Left lung (tissue), 10 donors: Measurements from ENCODE around the gene DMXL2. TPM values are rescaled to one million over a fixed set of nuclear protein-coding genes. Genes with fewer than 3 reads are reported as not detected.

Experiments used
- ATAC-seq: fragments of 200-7000 bp; cut with Tn5 transposase; one replicate; pipeline ENCODE4 v1.9.1; 2020; ENCODE audit warnings: moderate library complexity
- DNase-seq, 4 donors: peaks; one replicate each; pipeline ENCODE4 v3.0.0-alpha.2; 2013 to 2020
- H3K27ac ChIP-seq, 2 donors: fragments of 200-600 bp; sonication (generic) in 1 of 2; one replicate each; pipeline versions ENCODE4 v1.5.0 to v1.8.0; 2020 to 2021
- H3K27me3 ChIP-seq, 2 donors: fragments of 200-600 bp; sonication (generic) in 1 of 2; one replicate each; pipeline versions ENCODE4 v1.5.0 to v1.8.0; 2020 to 2021
- H3K36me3 ChIP-seq, 2 donors: fragments of 200-600 bp; sonication (generic) in 1 of 2; one replicate each; pipeline versions ENCODE4 v1.5.0 to v1.8.0; 2020 to 2021
- H3K4me1 ChIP-seq, 2 donors: fragments of 200-600 bp; one replicate each; pipeline ENCODE4 v1.8.0; 2021
- H3K4me3 ChIP-seq, 2 donors: fragments of 200-600 bp; sonication (generic) in 1 of 2; one replicate each; pipeline versions ENCODE4 v1.5.0 to v1.8.0; 2020 to 2021; ENCODE audit warnings: mild to moderate bottlenecking in 1 of 2
- H3K9me3 ChIP-seq, 2 donors: fragments of 200-600 bp; sonication (generic) in 1 of 2; one replicate each; pipeline versions ENCODE4 v1.5.0 to v1.8.0; 2020 to 2021
- intact Hi-C, 2 donors: fragments of 100-400 bp; cut with DNase I; formaldehyde crosslinking; loops; one replicate each; pipeline versions ENCODE4 v1.11.2 to v1.14.2; 2022
- polyA plus RNA-seq, 6 donors: library from polyadenylated mRNA; unstranded; fragments of 120-200 nt; gene quantifications; one replicate each; pipeline ENCODE4 v1.2.1, GENCODE V29; 2013; ENCODE audit not compliant: insufficient read length in 6 of 6
- total RNA-seq, 2 donors: library from RNA; stranded (reverse); fragmentation: NEBNext Ultra II Directional; extraction: Animal tissue kit (Norgen Biotek cat#: 25700); gene quantifications; one replicate each; pipeline ENCODE4 v1.2.1, GENCODE V29; 2021
- TF ChIP-seq, protein P1 (sequence below), 2 donors: fragments of 200-600 bp; sonication (generic) in 1 of 2; IDR thresholded peaks; one replicate each; pipeline versions ENCODE4 v1.5.0 to v1.8.0; 2021; ENCODE audit warnings: antibody characterized with exemption in 2 of 2
- donor health status: DM: no; HTN: yes; CAD: no.
- donor health status: DM: no; HTN: no; CAD: no.

DMXL2 gene
- total and polyA plus RNA-seq, 8 donors: 38.7 to 96.5 (median 79.2) TPM

DNA sequence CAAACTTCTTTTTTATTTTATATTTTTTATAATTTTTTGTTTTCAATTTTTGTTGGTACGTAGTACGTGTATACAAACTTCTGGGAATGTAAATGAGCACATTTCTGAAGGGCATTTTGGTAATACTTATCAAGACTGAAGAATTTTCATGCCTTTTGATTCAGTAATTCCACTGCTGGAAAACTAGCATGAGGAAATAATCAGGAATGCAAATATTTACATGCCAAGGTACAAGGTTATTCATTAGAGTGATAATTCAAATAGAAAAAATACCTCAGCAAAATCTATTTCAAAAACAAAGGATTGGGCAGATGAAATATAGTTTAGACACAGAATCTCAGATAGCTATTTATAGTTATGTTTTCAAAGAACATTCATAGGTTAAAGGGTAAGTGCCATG, 128.7 kb downstream of the DMXL2 start:
- H3K36me3 ChIP-seq: peaks cover 0 to 55% of the 10 kb centered on the region in 2 donors

DNA sequence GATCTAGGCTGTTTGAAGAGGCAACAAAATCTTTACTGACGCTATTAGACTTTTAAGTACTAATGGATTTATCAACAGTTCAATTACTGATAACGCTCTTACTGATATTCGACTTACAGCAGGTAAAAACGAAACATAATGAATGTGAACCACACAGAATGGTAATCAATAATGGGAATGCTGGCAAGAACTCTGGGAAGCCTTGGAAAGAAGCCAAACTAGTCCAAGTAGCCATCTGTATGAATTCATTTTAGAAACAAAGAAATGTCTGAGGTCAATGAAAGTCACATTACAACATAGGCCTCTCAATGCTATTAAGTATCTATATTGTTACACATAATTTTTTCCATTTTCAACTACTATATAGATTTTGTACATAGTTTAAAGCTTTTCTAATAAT, 130.0 kb downstream of the DMXL2 start:
- DNase-seq: no peak
- TF ChIP-seq, protein P1, sequence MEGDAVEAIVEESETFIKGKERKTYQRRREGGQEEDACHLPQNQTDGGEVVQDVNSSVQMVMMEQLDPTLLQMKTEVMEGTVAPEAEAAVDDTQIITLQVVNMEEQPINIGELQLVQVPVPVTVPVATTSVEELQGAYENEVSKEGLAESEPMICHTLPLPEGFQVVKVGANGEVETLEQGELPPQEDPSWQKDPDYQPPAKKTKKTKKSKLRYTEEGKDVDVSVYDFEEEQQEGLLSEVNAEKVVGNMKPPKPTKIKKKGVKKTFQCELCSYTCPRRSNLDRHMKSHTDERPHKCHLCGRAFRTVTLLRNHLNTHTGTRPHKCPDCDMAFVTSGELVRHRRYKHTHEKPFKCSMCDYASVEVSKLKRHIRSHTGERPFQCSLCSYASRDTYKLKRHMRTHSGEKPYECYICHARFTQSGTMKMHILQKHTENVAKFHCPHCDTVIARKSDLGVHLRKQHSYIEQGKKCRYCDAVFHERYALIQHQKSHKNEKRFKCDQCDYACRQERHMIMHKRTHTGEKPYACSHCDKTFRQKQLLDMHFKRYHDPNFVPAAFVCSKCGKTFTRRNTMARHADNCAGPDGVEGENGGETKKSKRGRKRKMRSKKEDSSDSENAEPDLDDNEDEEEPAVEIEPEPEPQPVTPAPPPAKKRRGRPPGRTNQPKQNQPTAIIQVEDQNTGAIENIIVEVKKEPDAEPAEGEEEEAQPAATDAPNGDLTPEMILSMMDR (IDR thresholded peaks at IDR 0.05): no peak
- Histone ChIP-seq H3K27ac (no peak overlapping the region), H3K9me3 (no peaks in the 10 kb centered on the region), H3K4me1 (peaks cover 0 to 4% of the 10 kb centered on the region in 2 donors), H3K4me3 (no peak overlapping the region), H3K36me3 (peaks cover 0 to 55% of the 10 kb centered on the region in 2 donors), H3K27me3 (no peaks in the 10 kb centered on the region)
- no peak for ATAC-seq
- intact Hi-C loops: no loop called here

More for the DNA sequence above, 128.7 kb downstream of the DMXL2 start:
- Histone ChIP-seq H3K9me3 (no peaks in the 10 kb centered on the region), H3K27ac (no peak overlapping the region), H3K4me1 (peaks cover 0 to 4% of the 10 kb centered on the region in 2 donors), H3K4me3 (no peak overlapping the region), H3K27me3 (no peaks in the 10 kb centered on the region)
- intact Hi-C loops: no loop called here
- peak; percentile 42 for ATAC-seq
- TF ChIP-seq, protein P1 (IDR thresholded peaks at IDR 0.05): no peak
- no peak for DNase-seq

DNA sequence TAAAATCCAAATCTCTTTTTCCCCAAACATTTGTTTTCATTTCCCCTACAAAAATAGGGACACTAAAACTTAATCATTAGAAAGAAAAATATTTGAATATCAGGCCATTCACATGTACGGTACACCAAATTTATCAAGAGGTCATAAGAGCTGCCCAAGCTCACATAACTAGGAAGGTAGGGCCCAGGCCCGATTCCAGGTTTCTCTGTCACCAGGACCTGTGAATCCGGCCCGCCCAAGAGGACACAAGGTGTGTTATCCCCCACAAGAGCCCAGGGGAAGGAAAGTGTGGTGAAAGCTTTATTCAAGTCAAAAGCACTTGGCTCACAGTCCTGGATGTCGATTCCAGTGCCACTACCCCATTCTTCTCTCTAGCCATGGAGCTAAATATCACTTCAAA, 130.6 kb downstream of the DMXL2 start:
- Histone ChIP-seq H3K36me3 (peaks cover 0 to 59% of the 10 kb centered on the region in 2 donors), H3K27ac (no peak overlapping the region), H3K27me3 (no peaks in the 10 kb centered on the region), H3K4me1 (peaks cover 0 to 4% of the 10 kb centered on the region in 2 donors), H3K4me3 (no peak overlapping the region), H3K9me3 (no peaks in the 10 kb centered on the region)
- intact Hi-C loops: no loop called here
- ATAC-seq: no peak
- DNase-seq: no peak
- TF ChIP-seq, protein P1 (IDR thresholded peaks at IDR 0.05): no peak

DNA sequence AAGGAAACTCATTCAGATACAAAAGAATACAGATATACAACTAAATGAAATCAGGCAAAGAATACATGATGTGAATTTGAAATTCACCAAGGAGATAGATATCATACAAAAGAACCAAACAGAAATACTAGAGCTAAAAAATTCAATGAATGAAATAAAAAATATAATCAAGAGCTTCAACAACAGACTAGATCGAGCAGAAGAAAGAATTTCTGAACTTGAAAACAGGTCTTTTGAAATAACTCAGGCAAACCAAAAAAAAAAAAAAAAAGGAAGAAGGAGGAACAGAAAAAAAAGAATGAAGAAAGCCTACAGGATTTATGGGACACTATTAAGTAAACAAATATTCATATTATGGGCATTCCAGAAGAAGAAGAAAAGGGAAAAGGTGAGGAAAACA, 137.8 kb downstream of the DMXL2 start:
- intact Hi-C loops: no loop called here

DNA sequence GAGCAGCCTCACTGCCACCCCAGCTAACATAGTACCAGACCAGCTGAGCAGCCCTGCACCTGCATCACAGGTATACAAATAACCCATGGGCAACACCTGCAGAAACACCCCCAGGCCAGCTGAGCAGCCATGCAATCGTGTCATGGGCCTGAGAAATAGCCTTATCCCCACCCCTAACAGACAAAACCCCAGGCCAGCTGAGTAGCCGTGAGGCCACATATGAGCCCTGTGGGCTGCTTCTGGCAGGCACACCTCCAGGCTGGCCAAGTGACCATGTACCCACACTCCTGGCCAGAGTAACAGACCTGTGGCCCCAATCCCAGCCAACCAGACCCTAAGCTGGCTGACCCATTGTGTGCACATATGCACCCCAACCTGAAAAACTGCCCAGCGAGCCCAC, 138.6 kb downstream of the DMXL2 start:
- TF ChIP-seq, protein P1 (IDR thresholded peaks at IDR 0.05): no peak
- DNase-seq (no peak), ATAC-seq (no peak)
- H3K27ac ChIP-seq: no peak overlapping the region
- H3K9me3 ChIP-seq: peaks cover 0 to 25% of the 10 kb centered on the region in 2 donors
- no peaks in the 10 kb centered on the region for H3K4me1 ChIP-seq
- peaks cover 0 to 88% of the 10 kb centered on the region in 2 donors for H3K36me3 ChIP-seq
- no peaks in the 10 kb centered on the region for H3K27me3 ChIP-seq
- H3K4me3 ChIP-seq: no peak overlapping the region
- intact Hi-C loops: no loop called here

More for the DNA sequence above, 137.8 kb downstream of the DMXL2 start:
- no peak for ATAC-seq
- no peak overlapping the region for H3K27ac ChIP-seq
- DNase-seq: no peak
- TF ChIP-seq, protein P1 (IDR thresholded peaks at IDR 0.05): no peak
- H3K9me3 ChIP-seq: peaks cover 0 to 25% of the 10 kb centered on the region in 2 donors
- H3K27me3 ChIP-seq: no peaks in the 10 kb centered on the region
- H3K4me1 ChIP-seq: no peaks in the 10 kb centered on the region
- H3K4me3 ChIP-seq: no peak overlapping the region
- H3K36me3 ChIP-seq: peaks cover 0 to 89% of the 10 kb centered on the region in 2 donors
